Testis (tissue), 2 donors: Measurements from ENCODE around the gene RIC3.

Experiments used
- POLR2A ChIP-seq: fragments of 450-650 bp; IDR thresholded peaks from one replicate; pipeline ENCODE4 v1.6.1; 2017; ENCODE audit warnings: antibody characterized with exemption, mild to moderate bottlenecking, moderate library complexity
- TF ChIP-seq, protein P1 (sequence below), 3 experiments: fragments of 450-650 bp in 2 of 3; fragments of 200-600 bp in 1 of 3; sonication (generic) in 1 of 3; IDR thresholded peaks; one replicate each; pipeline ENCODE4 v1.5.1; 2016 to 2019; ENCODE audit warnings: antibody characterized with exemption in 3 of 3, mild to moderate bottlenecking in 2 of 3, moderate library complexity in 1 of 3

DNA sequence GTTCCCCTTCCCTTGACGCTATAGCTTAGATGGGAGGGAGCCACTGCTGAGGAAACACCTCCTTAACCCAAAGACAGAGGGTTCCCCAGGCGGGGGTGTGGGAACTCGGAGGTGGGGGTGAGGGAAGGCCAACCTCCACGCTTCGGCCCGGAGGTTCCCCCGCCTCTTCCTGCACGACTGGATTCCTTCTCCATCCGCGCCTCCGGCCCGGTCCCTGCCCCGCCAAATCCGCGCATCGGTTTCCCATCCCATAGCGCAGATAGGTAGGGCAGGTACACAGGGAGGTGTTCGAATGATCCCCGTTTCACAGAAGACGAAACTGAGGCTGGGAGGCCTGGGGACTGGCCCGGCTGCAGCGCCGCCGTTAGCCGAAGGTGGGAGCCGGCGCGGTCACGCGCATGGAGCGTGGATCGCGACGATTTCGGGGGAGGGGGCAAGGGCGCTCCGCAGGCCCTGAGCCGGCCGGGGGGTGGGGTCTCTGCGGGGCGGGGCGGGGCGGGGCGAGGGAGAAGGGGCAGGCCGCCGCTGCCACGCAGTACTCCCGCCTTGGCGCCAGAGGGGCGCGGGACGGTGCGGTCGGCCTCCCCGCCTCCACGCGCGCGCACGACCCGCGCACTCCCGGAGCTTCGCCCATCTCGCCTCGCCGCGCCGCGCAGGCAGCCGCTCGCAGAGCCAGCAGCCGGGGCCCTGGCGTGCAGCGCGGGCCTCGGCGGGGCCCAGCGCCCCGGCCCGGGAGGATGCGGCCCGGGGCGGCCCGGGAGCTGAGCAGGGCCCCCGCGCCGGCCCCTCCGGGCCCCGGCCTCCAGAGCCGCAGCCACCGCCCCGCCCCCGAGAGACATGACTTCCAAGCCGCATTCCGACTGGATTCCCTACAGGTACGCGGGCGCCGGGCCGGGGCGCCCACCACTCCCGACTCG is 87.9 kb downstream of the RIC3 start, which contains the start of gene TUB:
- TF ChIP-seq POLR2A = no peak
- TF ChIP-seq, protein P1, sequence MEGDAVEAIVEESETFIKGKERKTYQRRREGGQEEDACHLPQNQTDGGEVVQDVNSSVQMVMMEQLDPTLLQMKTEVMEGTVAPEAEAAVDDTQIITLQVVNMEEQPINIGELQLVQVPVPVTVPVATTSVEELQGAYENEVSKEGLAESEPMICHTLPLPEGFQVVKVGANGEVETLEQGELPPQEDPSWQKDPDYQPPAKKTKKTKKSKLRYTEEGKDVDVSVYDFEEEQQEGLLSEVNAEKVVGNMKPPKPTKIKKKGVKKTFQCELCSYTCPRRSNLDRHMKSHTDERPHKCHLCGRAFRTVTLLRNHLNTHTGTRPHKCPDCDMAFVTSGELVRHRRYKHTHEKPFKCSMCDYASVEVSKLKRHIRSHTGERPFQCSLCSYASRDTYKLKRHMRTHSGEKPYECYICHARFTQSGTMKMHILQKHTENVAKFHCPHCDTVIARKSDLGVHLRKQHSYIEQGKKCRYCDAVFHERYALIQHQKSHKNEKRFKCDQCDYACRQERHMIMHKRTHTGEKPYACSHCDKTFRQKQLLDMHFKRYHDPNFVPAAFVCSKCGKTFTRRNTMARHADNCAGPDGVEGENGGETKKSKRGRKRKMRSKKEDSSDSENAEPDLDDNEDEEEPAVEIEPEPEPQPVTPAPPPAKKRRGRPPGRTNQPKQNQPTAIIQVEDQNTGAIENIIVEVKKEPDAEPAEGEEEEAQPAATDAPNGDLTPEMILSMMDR (IDR thresholded peaks at IDR 0.05) = no peak
